Cerebellar cortex (tissue), 1 donor: ENCODE measurements around the gene NLRC5.
"Not testable (repeated sequence)": the region's sequence is repeated elsewhere in the genome, so short reads cannot be mapped to it uniquely, and the experiment has no call there.

Experiments used
- DNase-seq: peaks from one replicate; pipeline ENCODE4 v3.0.0-alpha.2; 2015; ENCODE audit warnings: low spot score

The NLRC5 gene

DNA sequence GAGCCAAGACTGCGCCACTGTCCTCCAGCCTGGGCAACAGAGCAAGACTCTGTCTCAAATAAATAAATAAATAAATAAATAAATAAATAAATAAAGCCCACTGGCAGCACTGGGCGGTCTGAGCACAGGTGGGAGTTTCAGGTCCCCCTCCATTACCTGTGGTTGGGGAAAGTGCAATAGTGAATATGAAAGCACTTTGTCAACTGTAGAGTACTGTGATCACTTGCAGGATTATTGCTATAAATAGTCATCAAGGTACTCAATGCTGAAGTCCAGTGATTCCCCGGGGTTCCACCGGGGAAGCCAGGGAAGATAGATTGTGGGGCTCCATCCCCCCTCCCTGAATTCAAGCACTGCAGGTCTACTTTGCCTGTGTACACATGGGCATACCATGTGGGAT lies 60.3 kb downstream of the NLRC5 start:
- DNase-seq, result no peak

DNA sequence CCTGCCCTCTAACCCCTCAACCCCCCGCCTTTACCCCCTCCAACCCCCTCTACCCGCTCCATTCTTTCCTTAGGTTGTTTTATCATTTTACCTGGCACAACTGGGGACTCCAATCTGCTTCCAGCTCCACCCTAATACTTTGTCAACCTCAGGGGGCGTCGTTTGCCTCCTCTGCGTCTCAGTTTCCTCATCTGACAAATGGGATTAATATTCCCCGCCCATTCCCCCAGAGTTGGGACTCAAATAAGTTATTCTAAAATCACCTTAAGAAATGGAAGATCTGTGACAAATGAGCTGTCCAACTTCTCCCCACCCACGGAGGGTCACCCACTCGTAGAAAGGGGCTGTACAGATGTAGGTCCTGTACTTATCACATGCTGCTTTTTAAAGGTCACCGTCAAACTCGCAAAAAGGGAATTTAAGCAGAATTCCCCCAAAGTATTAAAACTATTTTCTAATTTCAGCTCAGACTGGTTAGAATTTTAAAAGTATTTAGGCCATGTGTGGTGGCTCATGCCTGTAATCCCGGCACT lies 62.4 kb downstream of the NLRC5 start:
- no peak for DNase-seq

DNA sequence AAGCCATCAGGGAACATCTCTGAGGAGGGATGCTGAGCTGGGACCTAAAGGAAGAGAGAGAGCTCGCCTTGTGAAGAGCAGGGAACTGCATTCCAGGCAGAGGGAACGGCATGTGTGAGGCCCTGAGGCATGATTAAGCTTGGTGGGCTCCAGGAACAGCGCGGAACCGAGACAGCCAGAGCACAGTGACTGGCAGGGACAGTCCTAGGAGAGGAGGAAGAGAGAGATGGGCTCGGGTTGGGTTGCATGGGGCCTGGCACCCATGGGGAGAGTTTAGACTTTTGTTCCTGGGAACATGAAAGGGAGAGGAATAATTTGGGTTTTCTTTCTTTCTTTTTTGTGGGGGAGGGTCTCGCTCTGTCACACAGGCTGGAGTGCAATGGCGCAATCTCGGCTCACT lies 63.8 kb downstream of the NLRC5 start:
- no peak for DNase-seq

DNA sequence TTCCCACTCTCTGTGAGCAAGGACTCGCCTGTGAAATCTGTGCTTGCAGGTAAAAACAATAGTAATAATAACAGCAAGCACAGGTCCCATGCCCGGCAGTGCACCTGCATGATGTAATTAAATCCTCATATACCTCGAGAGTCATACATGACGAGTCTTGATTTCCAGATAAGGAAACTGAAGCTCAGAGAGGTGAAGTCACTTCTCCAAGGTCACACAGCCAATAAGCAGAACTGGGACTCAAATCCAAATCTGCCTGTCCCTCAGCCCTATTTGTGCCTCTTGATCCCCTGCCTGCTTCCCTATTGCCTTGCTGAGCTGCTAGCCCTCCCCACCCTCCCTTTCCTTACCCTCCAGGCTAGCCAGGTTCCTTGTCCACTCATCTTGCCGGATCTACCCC lies 65.0 kb downstream of the NLRC5 start:
- no peak for DNase-seq

DNA sequence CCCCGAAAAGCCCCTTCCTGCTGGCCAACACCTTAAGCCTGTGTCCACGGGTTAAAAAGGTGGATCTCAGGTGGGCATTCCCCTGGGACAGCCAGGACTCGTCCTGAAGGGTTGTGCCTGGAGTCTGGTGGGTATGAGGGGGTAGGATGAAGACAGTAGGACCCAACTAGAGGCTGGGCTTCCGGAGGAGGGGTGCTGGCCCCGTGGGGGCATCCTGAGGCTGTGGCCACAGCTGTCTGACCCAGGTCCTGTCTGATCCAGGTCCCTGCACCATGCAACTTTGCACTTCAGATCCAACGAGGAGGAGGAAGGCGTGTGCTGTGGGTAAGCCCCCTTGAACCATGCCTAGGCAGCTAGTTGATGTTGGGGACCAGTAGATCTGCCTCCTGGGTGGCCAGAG lies 65.4 kb downstream of the NLRC5 start:
- no peak for DNase-seq

DNA sequence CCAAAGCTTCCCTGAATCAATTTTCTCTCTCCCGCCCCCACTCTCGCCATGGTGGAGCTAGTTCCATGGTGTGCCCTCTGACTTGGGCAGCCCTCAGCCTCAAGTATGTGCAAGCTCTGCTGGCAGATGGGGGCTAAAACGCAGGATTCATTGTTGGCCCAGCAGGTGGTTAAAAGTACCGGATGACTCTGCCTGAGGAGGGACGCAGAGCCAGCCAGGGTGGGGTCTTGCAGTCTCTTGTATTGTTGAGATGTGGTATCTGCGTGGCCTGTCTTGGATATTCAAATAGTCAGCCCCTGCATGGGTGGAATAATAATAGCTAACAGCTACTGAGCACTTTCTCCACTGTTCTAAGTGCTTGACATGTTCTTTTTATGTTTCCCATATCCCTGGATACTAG lies 66.3 kb downstream of the NLRC5 start:
- no peak for DNase-seq

DNA sequence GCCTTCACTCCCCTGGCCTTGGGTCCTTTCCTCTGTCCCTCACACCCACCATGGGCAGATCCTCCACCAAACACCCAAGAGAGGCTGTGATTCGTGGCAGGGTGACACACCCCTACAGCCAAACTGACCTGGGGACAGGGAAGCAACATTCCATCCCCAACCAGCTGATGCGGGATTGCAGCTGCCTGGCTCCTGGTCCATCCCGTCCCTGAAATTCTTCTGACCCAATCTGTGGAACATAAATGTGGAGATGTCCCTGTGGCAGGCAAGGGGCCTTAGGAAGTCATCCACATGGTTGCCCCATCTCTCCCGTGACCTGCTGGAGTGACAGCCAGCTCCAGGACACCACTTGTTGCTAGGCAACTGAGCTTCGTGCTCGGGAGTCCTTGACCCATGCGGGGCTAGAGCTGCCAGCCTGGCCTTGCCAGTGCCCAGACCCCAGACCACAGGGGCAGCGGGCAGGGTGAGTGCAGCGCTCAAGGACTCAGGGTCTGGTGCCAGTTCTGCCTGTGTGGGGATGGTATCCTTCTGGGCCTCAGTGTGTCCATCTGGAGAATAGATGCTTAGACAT lies 69.0 kb downstream of the NLRC5 start:
- DNase-seq, result no peak

DNA sequence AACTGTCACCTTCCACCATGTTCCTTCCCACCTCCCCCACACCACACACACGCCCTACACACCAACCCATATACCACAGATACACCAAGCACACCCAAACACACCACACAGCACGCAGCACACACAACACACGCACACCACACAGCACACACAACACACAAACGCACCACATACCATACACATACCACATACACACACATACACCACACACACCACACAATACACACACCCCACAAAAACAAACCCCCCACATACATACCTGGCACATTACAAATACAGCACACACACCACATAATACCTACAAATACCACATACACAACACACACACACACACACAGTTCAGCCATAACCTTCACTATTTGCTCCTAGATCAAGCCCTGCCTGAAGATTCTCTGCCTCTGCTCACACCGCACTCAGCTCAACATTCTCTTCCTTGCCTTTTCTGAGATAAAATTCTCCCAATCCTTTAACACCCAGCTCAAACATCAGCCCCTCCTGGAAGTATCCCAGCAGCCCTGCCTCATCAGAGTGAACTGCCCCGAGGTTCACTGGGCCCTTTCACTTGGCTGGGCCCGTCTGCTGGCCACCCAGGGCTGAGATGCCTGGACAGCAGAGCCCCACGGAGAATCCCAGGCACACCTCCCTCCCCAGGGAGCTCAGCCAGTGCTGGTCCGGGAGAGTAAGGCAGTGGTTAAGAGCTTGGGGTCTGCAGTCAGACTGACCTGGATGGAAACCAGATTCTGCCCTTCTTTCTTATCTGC lies 71.1 kb downstream of the NLRC5 start:
- DNase-seq, result no peak

DNA sequence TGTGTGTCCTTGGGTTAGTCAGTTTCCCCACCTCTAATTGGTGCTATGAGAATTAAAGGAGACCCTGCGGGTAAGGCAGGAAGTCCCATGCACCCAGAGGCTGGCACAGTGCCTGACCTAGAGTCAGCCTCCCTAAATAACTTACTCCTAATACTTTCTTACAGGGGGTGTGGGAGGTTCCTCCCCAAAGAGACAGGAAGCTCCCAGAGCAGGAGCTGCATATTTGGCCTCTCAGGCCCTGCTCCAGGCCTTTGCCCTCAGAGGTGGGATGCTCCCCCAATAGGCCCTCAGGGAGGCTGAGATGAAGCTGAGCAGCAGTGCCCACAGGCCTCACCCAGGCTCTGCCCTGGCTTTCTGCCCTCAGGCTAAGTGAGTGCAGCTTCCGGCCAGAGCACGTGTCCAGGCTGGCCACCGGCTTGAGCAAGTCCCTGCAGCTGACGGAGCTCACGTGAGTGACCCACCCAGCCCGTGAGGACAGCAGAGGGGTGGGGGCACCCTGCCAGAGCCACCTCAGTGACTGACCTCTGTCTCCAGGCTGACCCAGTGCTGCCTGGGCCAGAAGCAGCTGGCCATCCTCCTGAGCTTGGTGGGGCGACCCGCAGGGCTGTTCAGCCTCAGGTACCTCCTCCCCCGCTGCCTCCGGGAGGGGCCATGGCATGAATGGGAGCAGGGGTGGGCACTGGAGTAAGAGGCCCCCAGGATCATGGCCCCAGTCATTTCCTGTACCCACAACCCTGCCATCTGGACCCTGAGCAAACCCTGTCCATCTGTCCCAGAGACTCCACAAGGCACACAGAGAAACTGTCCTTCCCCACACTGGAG lies 71.9 kb downstream of the NLRC5 start:
- no peak for DNase-seq

DNA sequence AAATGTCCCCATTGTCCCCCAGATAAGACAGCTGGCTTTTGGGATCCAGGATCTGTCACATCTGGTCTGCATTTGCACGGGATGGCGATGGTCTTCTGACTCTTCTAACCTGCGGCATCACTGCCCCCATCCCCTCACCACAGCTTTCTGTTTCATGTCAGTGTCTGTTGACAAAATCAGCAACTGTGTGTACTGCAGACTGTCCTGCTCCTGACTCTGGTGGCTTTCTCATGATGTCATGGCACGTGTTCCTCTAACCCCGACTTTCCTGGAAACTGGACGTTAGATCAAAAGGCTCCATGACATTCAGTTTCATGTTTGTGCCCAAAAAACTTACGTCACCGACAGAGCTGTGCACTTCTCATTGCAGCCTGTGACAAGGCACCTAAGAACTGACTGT lies 73.0 kb downstream of the NLRC5 start:
- no peak for DNase-seq

DNA sequence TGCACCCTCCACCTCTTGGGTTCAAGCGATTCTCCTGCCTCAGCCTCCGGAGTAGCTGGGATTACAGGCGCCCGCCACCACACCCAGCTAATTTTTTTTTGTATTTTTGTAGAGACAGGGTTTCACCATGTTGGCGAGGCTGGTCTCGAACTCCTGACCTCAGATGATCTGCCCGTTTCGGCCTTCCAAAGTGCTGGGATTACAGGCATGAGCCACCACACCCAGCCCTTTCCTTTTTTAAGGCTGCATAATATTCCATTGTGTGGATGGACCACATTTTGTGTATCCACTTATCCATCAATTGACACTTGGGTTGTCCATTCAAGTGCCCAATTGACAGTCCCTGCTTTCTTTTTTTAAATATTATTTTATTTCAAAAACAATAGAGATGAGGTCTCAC lies 73.8 kb downstream of the NLRC5 start:
- DNase-seq, result not testable (repeated sequence)

DNA sequence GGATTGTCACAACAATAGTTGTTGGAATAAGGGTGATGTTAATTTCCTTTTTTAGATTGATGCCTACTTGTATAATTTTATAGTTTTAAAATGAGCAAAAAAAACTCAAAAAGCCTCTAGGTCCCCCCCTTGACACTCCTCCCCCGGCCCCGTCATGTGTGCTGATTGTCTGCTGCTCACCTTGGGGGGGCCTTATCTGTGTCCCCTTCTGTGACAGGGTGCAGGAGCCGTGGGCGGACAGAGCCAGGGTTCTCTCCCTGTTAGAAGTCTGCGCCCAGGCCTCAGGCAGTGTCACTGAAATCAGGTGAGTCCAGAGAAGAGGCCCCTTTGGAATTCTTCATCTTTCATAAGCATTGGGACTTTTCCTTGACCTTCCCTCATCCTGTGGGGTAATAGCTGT lies 75.6 kb downstream of the NLRC5 start:
- no peak for DNase-seq

DNA sequence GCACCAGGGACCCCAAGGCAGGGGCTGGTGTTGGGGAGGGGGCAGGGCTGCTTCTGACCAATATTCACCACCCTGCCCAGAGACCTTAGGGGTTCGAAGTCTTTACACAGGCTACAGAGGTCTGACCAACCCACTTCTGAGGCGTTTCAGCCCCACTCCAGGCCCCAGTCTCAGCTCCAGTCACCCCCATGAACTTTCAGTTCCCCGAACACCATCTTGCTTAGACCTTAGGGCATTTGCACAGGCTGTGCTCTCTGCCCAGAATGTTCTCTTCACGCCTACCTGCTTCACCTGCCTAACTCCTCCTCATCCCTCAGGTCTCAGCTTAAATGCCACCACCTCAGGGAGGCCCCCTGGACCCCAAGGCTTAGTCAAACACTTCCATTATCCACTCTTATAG lies 77.3 kb downstream of the NLRC5 start:
- DNase-seq, result no peak

DNA sequence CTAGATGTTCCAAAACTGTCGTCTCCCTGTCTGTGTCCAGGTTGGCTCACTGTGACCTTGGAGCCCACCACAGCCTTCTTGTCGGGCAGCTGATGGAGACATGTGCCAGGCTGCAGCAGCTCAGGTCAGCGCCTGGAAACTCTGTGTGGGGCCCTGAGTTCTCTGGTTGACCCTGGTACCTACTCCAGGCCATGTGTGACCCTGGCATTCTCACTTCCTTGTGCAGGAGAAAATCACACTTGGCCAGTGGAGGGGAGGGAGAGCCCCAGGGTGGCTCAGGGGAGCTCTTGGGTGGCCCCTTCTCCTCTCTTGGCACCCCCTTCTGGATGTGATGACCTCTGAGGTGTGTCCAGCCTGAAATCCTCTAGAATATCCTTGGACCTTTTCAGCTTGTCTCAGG lies 78.0 kb downstream of the NLRC5 start:
- no peak for DNase-seq

DNA sequence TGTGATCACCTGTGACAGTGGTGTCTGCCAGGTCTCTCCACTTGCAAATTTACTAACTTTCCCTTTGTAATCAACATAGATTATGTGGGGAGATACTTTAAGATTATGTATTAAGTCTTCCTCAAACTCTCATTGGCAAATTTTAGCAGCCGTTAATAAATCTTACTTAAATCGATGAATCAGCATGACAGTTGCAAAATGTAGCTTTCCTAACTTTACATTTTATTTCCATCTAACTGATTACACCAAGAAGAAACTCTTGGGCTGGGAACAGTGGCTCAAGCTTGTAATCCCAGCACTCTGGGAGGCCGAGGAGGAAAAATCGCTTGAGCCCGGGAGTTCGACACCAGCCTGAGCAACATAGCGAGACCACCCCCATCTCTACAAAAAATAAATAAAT lies 79.7 kb downstream of the NLRC5 start:
- no peak for DNase-seq

DNA sequence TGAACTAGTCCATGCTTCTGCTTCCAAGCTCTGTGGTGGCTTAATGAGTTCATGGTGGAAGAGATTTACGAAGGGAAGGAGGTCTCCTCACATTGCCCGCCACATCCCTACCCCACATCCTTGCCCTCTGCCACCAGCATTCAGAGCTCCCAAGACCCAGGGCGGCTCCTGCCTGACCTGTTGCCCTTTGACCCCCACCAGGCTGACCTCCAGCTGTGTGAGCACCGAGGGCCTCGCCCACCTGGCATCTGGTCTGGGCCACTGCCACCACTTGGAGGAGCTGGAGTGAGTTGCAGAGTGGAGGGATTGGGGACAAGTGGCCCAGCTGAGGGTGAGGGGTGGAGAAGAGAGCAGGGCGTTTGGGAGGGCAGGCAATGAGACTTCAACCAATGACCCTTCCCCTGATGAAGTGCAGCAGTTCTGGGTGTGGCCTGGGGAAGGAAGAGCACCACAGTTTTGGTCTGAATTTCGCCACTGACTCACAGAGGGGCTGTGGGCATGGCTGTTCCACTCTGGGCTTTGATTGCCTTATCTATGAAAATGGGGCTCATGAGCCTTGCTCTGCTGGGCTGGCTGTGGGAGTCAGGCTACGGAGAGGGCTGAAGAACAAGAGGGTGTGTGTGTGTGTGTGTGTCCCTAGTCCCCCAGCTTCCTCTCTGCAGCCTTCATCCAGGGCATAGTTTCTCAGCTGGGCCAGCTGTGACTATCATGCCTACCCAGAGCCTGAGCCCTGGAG lies 80.4 kb downstream of the NLRC5 start:
- DNase-seq, result no peak

DNA sequence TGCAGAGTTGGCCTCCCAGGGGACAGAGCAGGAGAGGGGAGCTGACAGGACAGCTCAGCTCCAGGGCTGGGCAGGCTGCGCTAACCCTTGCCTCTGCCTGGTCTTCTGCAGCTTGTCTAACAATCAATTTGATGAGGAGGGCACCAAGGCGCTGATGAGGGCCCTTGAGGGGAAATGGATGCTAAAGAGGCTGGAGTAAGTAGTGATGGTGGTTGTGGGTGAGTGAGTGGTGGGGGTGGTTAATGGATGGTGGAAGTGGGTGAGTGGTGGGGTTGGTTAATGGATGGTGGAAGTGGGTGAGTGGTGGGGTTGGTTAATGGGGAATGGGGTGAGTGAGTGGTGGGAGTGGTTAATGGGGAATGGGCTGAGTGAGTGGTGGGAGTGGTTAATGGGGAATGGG lies 81.1 kb downstream of the NLRC5 start:
- no peak for DNase-seq

DNA sequence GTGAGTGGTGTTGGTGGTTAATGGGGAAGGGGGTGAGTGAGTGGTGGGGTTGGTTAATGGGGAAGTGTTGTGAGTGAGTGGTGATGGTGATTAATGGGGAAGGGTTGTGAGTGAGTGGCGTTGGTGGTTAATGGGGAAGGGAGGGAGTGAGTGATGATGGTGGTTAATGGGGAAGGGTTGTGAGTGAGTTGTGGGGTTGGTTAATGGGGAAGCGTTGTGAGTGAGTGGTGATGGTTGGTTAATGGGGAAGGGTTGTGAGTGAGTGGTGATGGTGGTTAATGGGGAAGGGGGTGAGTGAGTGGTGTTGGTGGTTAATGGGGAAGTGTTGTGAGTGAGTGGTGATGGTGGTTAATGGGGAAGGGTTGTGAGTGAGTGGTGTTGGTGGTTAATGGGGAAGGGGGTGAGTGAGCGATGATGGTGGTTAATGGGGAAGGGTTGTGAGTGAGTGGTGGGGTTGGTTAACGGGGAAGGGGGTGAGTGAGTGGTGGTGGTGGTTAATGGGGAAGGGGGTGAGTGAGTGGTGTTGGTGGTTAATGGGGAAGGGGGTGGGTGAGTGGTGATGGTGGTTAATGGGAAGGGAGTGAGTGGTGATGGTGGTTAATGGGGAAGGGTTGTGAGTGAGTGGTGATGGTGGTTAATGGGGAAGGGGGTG lies 81.8 kb downstream of the NLRC5 start:
- DNase-seq, result not testable (repeated sequence)

DNA sequence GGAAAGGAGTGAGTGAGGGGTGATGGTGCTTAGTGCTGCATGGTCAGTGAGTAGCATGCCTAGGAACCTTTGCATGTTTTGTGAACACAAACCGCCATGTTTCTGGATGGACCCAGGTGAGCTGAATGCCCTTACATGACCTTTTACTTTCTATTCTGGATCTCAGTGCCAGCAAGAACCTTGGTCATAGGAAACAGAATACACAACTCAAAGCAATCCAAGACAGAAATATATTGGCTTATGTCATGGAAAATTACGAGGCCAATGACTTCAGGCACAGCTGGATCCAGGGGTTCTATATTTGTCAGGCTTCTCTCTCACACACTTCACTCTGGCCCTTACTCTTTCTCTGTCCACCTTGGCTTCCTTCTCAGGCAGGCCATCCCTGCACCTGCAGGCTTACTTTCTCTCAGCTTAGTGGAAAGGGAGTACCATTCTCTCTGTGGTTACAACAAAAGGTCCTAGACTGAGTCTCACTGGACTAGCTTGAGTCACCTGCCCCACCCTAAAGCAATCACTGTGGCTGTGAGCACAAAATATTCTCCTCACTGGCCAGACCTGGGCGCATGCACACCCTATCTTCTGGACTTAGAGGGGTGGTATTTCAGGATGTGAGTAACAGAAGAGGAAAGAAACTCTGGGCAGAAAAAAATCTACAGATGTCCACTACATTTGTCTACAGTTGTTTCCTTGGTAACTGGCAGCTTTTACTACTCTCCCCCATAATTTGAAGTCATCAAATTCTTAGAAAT lies 82.7 kb downstream of the NLRC5 start:
- DNase-seq, result no peak

DNA sequence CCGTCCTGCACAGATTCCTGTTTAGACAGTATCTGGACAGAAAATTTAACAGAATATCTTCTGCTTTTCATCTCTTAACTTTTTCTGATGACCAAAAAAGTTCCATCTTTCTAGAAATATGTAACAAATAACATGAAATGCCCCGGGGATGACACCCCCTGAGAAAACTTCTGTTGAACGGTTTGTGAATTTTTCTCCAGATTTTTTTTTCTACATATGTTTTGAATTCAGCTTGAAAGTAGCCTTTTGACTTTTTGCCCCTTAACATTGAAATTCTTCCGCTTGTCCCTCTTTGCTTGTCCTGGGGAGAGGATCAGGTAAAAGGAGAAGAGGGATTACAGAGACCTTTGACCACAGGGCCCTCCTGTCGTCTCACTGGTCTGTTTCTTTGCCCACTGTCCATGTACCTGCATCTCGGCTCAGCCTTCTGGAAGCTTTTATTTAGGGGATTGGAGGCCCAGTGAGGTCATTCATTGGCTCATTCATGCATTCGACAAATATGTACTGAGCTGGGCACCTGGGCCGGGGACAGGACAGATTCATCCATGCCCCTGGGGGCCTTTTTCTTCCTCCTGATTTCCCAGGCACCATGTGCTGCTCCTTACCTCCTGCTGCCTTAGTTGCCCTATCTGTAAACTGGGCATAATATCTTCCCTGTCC lies 83.4 kb downstream of the NLRC5 start:
- DNase-seq, result no peak

DNA sequence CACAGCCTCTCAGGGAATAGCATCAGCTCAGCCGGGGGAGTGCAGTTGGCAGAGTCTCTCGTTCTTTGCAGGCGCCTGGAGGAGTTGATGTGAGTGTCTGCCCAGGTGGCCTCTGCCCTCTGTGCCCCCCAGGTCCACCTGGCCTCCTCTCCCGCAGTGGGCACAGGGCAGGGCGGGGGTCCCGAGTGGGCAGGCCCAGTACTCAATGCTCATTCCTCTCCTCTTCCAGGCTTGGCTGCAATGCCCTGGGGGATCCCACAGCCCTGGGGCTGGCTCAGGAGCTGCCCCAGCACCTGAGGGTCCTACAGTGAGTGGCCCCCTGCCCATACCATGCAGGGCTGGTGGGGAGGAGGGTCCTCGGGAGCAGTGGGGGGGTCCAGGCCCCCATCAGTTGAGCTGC lies 88.4 kb downstream of the NLRC5 start:
- no peak for DNase-seq
